ENCODE measurements around the gene ERMARD.

ERMARD gene

GRCh38 chr6:169746556-169746955 is 4.9 kb upstream of the ERMARD start:
- H3K36me3 ChIP-seq (ENCODE audit: control insufficient read depth, low read length) = peaks cover 33% of the 10 kb centered on the region
- H3K27me3 ChIP-seq (ENCODE audit: control insufficient read depth, low read length) = no peaks in the 10 kb centered on the region
- no peaks in the 10 kb centered on the region for H3K9me3 ChIP-seq (ENCODE audit: control insufficient read depth, insufficient read depth, low read length)
- no peaks in the 10 kb centered on the region for H3K9me2 ChIP-seq (replicated peaks; ENCODE audit: control insufficient read depth, low read length)
- H3K4me1 ChIP-seq (ENCODE audit: control insufficient read depth, low read length) = peaks cover 12% of the 10 kb centered on the region
- no peak overlapping the region for H3K4me2 ChIP-seq (ENCODE audit: low read length)
- no peak overlapping the region for H3K27ac ChIP-seq (ENCODE audit: low read depth, low read length)
- H3K4me3 ChIP-seq (ENCODE audit: low read length) = no peak overlapping the region
- peaks cover 4% of the 10 kb centered on the region; the same call in 1 of the 2 replicates for H4K20me1 ChIP-seq (ENCODE audit: control insufficient read depth, insufficient read depth, low read depth, low read length)
- H3K79me2 ChIP-seq (ENCODE audit: control insufficient read depth, low read length) = peaks cover 24% of the 10 kb centered on the region
- TF ChIP-seq EZH2phosphoT487 (IDR thresholded peaks at IDR 0.05; ENCODE audit: borderline replicate concordance, low read length) (no peak), CTCF (IDR thresholded peaks at IDR 0.05; ENCODE audit: low read depth, low read length, poor library complexity, severe bottlenecking) (no peak)
- H3F3A ChIP-seq (ENCODE audit: control insufficient read depth, insufficient read depth) = peaks cover 11% of the 10 kb centered on the region

GRCh38 chr6:169752074-169752623 is 727 bp downstream of the ERMARD start:
- H3K9me2 ChIP-seq (replicated peaks; ENCODE audit: control insufficient read depth, low read length) = no peaks in the 10 kb centered on the region
- peaks cover 50% of the 10 kb centered on the region for H3K36me3 ChIP-seq (ENCODE audit: control insufficient read depth, low read length)
- H3K79me2 ChIP-seq (ENCODE audit: control insufficient read depth, low read length) = peaks cover 48% of the 10 kb centered on the region
- H3K27ac ChIP-seq (ENCODE audit: low read depth, low read length) = peak overlapping the region; percentile 59
- peaks cover 7% of the 10 kb centered on the region for H3F3A ChIP-seq (ENCODE audit: control insufficient read depth, insufficient read depth)
- no peak for TF ChIP-seq CTCF (IDR thresholded peaks at IDR 0.05; ENCODE audit: low read depth, low read length, poor library complexity, severe bottlenecking)
- TF ChIP-seq EZH2phosphoT487 (IDR thresholded peaks at IDR 0.05; ENCODE audit: borderline replicate concordance, low read length) = no peak
- H3K4me1 ChIP-seq (ENCODE audit: control insufficient read depth, low read length) = peaks cover 23% of the 10 kb centered on the region
- no peaks in the 10 kb centered on the region for H3K27me3 ChIP-seq (ENCODE audit: control insufficient read depth, low read length)
- peak overlapping the region; percentile 90 for H3K4me3 ChIP-seq (ENCODE audit: low read length)
- peaks cover 4% of the 10 kb centered on the region; the same call in 1 of the 2 replicates for H4K20me1 ChIP-seq (ENCODE audit: control insufficient read depth, insufficient read depth, low read depth, low read length)
- peak overlapping the region; percentile 85 for H3K4me2 ChIP-seq (ENCODE audit: low read length)
- no peaks in the 10 kb centered on the region for H3K9me3 ChIP-seq (ENCODE audit: control insufficient read depth, insufficient read depth, low read length)

- Histone ChIP-seq H3K9me2 (replicated peaks; ENCODE audit: control insufficient read depth, low read length) (no peaks in the 10 kb centered on the region), H3K4me1 (ENCODE audit: control insufficient read depth, low read length) (peaks cover 15% of the 10 kb centered on the region), H3K9me3 (ENCODE audit: control insufficient read depth, insufficient read depth, low read length) (no peaks in the 10 kb centered on the region), H3K36me3 (ENCODE audit: control insufficient read depth, low read length) (peaks cover 61% of the 10 kb centered on the region), H3K27me3 (ENCODE audit: control insufficient read depth, low read length) (no peaks in the 10 kb centered on the region), H3K4me2 (ENCODE audit: low read length) (no peak overlapping the region), H3F3A (ENCODE audit: control insufficient read depth, insufficient read depth) (no peaks in the 10 kb centered on the region), H3K27ac (ENCODE audit: low read depth, low read length) (no peak overlapping the region), H4K20me1 (ENCODE audit: control insufficient read depth, insufficient read depth, low read depth, low read length) (peaks cover 1% of the 10 kb centered on the region; the same call in 1 of the 2 replicates), H3K79me2 (ENCODE audit: control insufficient read depth, low read length) (peaks cover 35% of the 10 kb centered on the region), H3K4me3 (ENCODE audit: low read length) (no peak overlapping the region)
- TF ChIP-seq CTCF (IDR thresholded peaks at IDR 0.05; ENCODE audit: low read depth, low read length, poor library complexity, severe bottlenecking) = no peak
- no peak for TF ChIP-seq EZH2phosphoT487 (IDR thresholded peaks at IDR 0.05; ENCODE audit: borderline replicate concordance, low read length)
These were observed 3.7 kb downstream of the ERMARD start for GRCh38 chr6:169755162-169755561.

Measured in DOHH2 (cell line).